BLaER1 treated with 17β-estradiol and CSF1 and Interleukin-3, amounts not matched to agents 10 nM and 100 nM (cell line): ENCODE measurements around the gene DUS2.
"Not testable (repeated sequence)": the region's sequence is repeated elsewhere in the genome, so short reads cannot be mapped to it uniquely, and the experiment has no call there.

Source experiments
- H3K27ac ChIP-seq, 11 experiments: shearing (Covaris generic); formaldehyde crosslinking; 2 replicates each; pipeline ENCODE4 v1.8.1; 2022
- H3K27me3 ChIP-seq, 11 experiments: shearing (Covaris generic); formaldehyde crosslinking; 2 replicates each; pipeline ENCODE4 v1.8.1; 2022
- H3K36me3 ChIP-seq, 11 experiments: shearing (Covaris generic); formaldehyde crosslinking; 2 replicates each; pipeline ENCODE4 v1.8.1; 2022
- H3K4me1 ChIP-seq, 10 experiments: shearing (Covaris generic); formaldehyde crosslinking; 2 replicates each; pipeline ENCODE4 v1.8.1; 2022
- H3K4me2 ChIP-seq, 11 experiments: shearing (Covaris generic); formaldehyde crosslinking; 2 replicates each; pipeline ENCODE4 v1.8.1; 2022
- H3K4me3 ChIP-seq, 10 experiments: shearing (Covaris generic); formaldehyde crosslinking; 2 replicates each; pipeline ENCODE4 v1.8.1; 2022
- H3K9ac ChIP-seq, 11 experiments: shearing (Covaris generic); formaldehyde crosslinking; 2 replicates each; pipeline ENCODE4 v1.8.1; 2022
- H3K9me3 ChIP-seq, 11 experiments: shearing (Covaris generic); formaldehyde crosslinking; replicated peaks in 1 of 11; 2 replicates each; pipeline ENCODE4 v1.8.1; 2022
- H4K20me1 ChIP-seq, 11 experiments: shearing (Covaris generic); formaldehyde crosslinking; 2 replicates each; pipeline ENCODE4 v1.8.1; 2022
- Cebpa-rat ChIP-seq, 11 experiments: shearing (Covaris generic); IDR thresholded peaks; 2 replicates each; pipeline ENCODE4 v1.8.1; 2022

Gene DUS2

DNA sequence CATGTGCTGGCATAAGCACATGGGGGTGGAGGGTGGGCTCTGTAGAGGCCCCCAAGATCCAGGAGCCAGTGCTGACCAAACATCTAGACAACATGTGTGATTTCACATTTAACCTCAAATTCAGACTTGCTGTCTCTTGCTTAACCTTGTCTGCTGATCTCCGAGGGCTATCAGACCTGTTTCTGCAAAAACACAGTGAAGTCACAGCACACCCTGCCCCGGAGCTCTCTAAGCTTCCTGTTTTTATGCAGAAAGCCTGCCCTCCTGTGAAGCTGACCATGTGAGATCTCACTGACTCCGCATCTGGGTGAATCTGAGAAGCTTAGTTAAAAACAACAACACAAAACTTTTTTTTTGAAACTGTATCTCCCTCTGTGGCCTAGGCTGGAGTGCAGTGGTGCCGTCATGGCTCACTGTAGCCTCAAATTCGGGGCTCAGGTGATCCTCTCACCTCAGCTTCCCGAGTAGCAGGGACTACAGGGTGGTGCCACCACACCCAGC lies 17.2 kb upstream of the DUS2 start:
- Histone ChIP-seq H4K20me1 (no peaks in the 10 kb centered on the region), H3K9me3 (no peaks in the 10 kb centered on the region), H3K36me3 (no peaks in the 10 kb centered on the region), H3K27me3 (no peaks in the 10 kb centered on the region), H3K4me2 (peak overlapping the region in 5 of 11 experiments; percentile 23 to 80 (median 49); a peak in 11 of 22 replicates), H3K4me3 (no peak overlapping the region), H3K27ac (peak overlapping the region in 8 of 11 experiments; percentile 9 to 90 (median 63); a peak in 12 of 22 replicates), H3K4me1 (peaks cover 0 to 70% (median 11%) of the 10 kb centered on the region in 10 experiments; a peak in 13 of 20 replicates), H3K9ac (peak overlapping the region in 7 of 11 experiments; percentile 5 to 79 (median 61); a peak in 11 of 22 replicates)
- TF ChIP-seq Cebpa-rat (IDR thresholded peaks at IDR 0.05): peak in 3 of 11 experiments; percentile 21 to 51 (median 27); a peak in 4 of 22 replicates

DNA sequence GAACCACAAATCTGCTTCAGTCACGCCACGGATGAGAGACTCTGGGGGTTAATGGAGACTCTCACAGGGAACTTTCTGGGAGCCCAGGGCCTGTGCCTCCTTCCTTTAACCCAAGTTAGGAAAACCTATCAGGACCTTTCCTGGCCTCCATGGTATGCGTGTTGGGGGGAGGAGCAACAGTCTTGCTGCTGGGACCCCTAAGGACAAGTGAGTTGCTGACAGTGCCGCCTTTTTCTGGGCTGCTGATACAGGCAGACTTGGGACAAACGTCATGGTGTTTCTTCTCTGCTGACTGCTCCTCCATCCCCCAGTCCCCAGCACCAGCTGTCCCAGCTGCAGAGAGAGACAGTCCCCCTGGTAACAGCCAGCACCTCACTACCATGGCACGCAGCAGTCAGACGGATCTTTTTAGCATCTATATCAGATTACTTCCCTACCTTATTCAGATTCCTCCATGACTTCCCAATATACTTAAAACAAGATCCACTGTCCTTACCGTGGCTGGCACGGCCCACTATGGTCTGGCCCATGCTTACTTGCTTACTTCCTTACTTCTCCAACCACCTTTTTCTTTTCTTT lies 13.8 kb upstream of the DUS2 start:
- no peaks in the 10 kb centered on the region for H4K20me1 ChIP-seq
- no peak overlapping the region for H3K27ac ChIP-seq
- no peaks in the 10 kb centered on the region for H3K36me3 ChIP-seq
- peaks cover 0 to 69% (median 22%) of the 10 kb centered on the region in 10 experiments; a peak in 16 of 20 replicates for H3K4me1 ChIP-seq
- H3K4me3 ChIP-seq: no peak overlapping the region
- H3K4me2 ChIP-seq: peak overlapping the region in 2 of 11 experiments; percentile 55 to 79; a peak in 3 of 22 replicates
- no peaks in the 10 kb centered on the region for H3K27me3 ChIP-seq
- TF ChIP-seq Cebpa-rat (IDR thresholded peaks at IDR 0.05): no peak
- no peaks in the 10 kb centered on the region for H3K9me3 ChIP-seq
- H3K9ac ChIP-seq: no peak overlapping the region

DNA sequence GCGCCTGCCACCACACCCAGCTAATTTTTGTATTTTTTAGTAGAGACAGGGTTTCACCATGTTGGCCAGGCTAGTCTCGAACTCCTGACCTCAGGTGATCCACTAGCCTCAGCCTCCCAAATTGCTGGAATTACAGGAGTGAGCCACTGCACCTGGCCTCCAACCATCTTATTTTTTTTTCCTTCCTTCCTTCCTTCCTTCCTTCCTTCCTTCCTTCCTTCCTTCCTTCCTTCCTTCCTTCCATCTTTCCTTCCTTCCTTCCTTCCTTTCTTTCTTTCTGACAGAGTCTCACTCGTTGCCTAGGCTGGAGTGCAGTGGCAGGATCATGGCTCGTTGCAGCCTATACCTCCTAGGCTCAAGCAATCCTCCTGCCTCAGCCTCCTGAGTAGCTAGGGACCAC lies 13.2 kb upstream of the DUS2 start:
- H3K36me3 ChIP-seq, H3K27ac ChIP-seq, H4K20me1 ChIP-seq, H3K27me3 ChIP-seq, H3K4me2 ChIP-seq, H3K9me3 ChIP-seq, H3K9ac ChIP-seq, H3K4me3 ChIP-seq: not testable (repeated sequence)
- H3K4me1 ChIP-seq: peaks cover 0 to 63% (median 22%) of the 10 kb centered on the region in 10 experiments; a peak in 16 of 20 replicates

DNA sequence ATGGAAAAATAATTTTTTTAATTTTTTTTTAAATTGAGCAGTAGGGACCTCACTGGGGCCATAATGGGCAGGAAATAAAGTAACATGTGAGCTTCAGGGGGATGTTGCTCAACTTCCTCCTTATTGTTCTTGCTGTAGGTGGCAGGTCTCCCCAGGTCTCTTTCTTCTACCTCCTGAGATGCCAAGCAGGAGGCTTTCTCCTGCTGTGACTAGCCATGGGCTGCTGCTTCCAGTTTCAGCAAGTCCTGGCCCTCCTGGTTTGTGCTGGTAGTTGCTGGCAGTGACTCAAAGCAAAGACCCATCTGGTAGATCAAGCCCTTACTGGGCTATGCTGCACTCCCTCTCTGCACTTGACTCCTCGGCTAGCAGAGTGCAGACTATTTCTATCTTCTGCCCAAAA lies 9.6 kb upstream of the DUS2 start:
- no peaks in the 10 kb centered on the region for H3K36me3 ChIP-seq
- no peaks in the 10 kb centered on the region for H4K20me1 ChIP-seq
- TF ChIP-seq Cebpa-rat (IDR thresholded peaks at IDR 0.05): 0 out of 22 replicates have a peak, but pooled peaks of 1 of the 11 experiments have one; percentile 17
- peaks cover 0 to 36% (median 13%) of the 10 kb centered on the region in 10 experiments; a peak in 15 of 20 replicates for H3K4me1 ChIP-seq
- peak overlapping the region in 2 of 11 experiments; percentile 37 to 56; a peak in 6 of 22 replicates for H3K27ac ChIP-seq
- no peak overlapping the region for H3K4me3 ChIP-seq
- peak overlapping the region in 9 of 11 experiments; percentile 8 to 73 (median 45); a peak in 14 of 22 replicates for H3K4me2 ChIP-seq
- H3K9me3 ChIP-seq: no peaks in the 10 kb centered on the region
- 0 out of 22 replicates have a peak overlapping the region, but pooled peaks of 1 of the 11 experiments have one; percentile 3 for H3K9ac ChIP-seq
- H3K27me3 ChIP-seq: no peaks in the 10 kb centered on the region

DNA sequence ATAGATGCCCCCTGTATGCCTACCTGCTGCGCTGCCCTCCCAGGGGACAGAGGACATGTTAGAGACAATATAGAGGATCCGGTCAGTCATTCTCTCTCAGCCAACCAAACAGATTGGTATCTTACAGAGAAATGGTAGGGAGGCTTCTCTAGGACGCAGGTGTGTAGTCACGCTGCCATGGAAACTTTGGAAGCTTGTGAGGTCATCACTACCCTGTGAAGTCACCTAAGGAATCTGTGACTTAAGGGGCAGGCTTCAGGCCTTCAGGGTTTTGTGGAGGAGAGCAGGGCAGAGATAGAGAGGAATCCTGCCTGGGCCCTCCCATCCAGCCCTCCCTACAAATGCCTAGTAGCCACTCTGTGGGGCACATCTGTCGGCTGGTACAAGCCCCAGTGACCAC lies 7.4 kb upstream of the DUS2 start, which contains the start of gene DPEP2NB:
Gene DPEP2NB, minus strand, starts transcription at position 231 of the 400 bp plus-strand sequence. Its CDS starts 141 bp downstream, at position 90.
- peak within 1 kb of the TSS in 1 of 11 experiments; percentile 16; a peak in 1 of 22 replicates for H3K4me2 ChIP-seq
- no peak within 1 kb of the TSS for H3K9ac ChIP-seq
- no peak within 1 kb of the TSS for H3K27ac ChIP-seq
- TF ChIP-seq Cebpa-rat (IDR thresholded peaks at IDR 0.05): no peak
- H3K9me3 ChIP-seq: no peaks in the 10 kb centered on the region
- H4K20me1 ChIP-seq: no peaks in the 10 kb centered on the region; a peak in 1 of 22 replicates
- H3K36me3 ChIP-seq: peaks cover 0 to 3% (median 0%) of the 10 kb centered on the region in 11 experiments; a peak in 1 of 22 replicates
- H3K27me3 ChIP-seq: no peaks in the 10 kb centered on the region
- no peak within 1 kb of the TSS for H3K4me3 ChIP-seq
- H3K4me1 ChIP-seq: peaks cover 0 to 24% (median 11%) of the 10 kb centered on the region in 10 experiments; a peak in 15 of 20 replicates

DNA sequence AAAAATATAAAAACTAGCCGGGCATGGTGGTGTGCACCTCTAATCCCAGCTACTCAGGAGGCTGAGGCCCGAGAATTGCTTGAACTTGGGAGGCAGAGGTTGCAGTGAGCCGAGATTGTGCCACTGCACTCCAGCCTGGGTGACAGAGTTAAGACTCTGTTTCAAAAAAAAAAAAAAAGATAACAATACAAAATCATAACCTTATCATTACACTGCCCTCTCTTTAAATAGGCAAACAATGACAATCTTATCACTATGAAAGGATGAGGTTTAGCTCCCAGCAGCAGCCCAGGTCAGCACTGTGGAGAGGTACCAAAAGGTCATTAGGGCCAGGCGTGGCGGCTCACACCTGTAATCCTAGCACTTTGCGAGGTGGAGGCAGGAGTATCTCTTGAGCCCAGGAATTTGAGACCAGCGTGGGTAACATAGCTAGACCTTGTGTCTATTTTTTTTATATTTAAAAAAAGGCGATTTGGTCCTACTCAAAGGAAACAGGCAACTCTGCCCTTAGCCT lies 3.9 kb upstream of the DUS2 start:
- Histone ChIP-seq H3K36me3 (peaks cover 6 to 15% (median 12%) of the 10 kb centered on the region in 11 experiments; a peak in 17 of 22 replicates), H3K9ac (no peak overlapping the region), H3K27ac (no peak overlapping the region), H3K9me3 (no peaks in the 10 kb centered on the region), H4K20me1 (peaks cover 0 to 17% (median 12%) of the 10 kb centered on the region in 11 experiments; a peak in 12 of 22 replicates), H3K4me2 (no peak overlapping the region), H3K4me1 (peaks cover 19 to 31% (median 23%) of the 10 kb centered on the region in 10 experiments), H3K4me3 (no peak overlapping the region), H3K27me3 (no peaks in the 10 kb centered on the region)
- no peak for TF ChIP-seq Cebpa-rat (IDR thresholded peaks at IDR 0.05)

DNA sequence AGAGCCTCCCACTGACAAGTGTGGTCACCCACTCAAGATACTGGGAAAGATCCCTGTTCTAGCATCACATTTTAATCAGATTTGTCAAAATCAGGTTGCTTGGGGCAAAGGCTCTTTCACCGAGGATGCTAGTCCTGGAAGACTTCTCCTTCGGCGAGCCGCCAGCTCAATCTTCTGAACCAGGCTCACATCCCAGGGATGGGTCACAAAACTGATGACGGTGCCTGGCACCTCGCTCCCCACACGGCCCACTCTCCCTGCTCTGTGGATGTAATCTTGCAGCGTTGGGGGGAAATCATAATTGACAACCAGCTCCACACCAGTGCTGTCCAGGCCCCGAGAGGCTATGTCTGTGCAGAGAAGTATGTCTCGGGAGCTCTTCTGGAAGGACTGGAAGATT lies 1.6 kb upstream of the DUS2 start:
- peak overlapping the region in 10 of 11 experiments; percentile 92 to 99 (median 97); a peak in 20 of 22 replicates for H3K9ac ChIP-seq
- peak overlapping the region in 3 of 11 experiments; percentile 94 to 96 (median 96); a peak in 3 of 22 replicates for H3K27ac ChIP-seq
- no peaks in the 10 kb centered on the region for H3K27me3 ChIP-seq
- H3K4me2 ChIP-seq: peak overlapping the region; percentile 98 to 100 (median 99)
- H4K20me1 ChIP-seq: peaks cover 0 to 17% (median 12%) of the 10 kb centered on the region in 11 experiments; a peak in 12 of 22 replicates
- TF ChIP-seq Cebpa-rat (IDR thresholded peaks at IDR 0.05): no peak
- H3K36me3 ChIP-seq: peaks cover 17 to 33% (median 24%) of the 10 kb centered on the region in 11 experiments; a peak in 21 of 22 replicates
- H3K9me3 ChIP-seq: no peaks in the 10 kb centered on the region
- H3K4me3 ChIP-seq: peak overlapping the region; percentile 86 to 98 (median 94)
- peaks cover 21 to 39% (median 28%) of the 10 kb centered on the region in 10 experiments for H3K4me1 ChIP-seq

DNA sequence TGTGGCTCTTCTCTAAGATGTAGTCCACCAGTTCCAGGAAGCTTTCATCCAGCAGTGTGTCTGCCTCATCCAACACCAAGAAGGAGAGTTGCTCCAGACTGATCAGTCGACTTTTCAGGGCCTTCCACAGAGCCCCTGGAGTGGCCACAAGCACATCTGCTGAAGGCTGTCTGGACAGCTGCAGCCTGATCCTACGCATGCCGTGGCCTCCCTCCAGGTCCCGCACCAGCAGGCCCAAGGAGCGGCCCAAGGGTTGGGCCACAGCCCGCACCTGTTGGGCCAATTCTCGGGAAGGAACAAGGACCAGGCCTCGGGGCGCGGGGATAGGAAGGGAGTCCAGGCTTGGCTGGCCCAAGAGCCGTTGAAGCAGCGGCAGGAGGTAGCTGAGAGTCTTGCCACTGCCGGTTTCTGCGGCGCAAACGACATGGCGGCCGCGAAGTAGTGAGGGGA lies 781 bp upstream of the DUS2 start:
- peak overlapping the region; percentile 92 to 99 (median 97) for H3K9ac ChIP-seq
- no peak for TF ChIP-seq Cebpa-rat (IDR thresholded peaks at IDR 0.05)

DNA sequence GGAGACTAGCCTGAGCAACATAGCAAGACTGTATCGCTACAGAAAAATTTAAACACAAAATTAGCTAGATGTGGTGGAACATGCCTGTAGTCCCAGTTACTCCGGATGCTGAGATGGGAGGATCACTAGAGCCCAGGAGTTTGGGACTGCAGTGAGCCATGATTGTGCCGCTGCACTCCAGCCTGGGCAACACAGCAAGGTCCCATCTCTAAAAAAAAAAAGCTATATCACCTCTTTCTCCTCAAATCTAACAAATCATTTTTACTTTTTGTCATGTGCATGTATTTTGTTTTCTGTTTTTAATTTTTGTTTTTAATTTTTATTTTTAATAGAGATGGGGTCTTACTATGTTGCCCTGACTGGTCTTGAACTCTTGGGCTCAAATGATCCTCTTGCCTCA lies 5.9 kb downstream of the DUS2 start:
- Histone ChIP-seq H3K27ac (no peak overlapping the region), H4K20me1 (no peaks in the 10 kb centered on the region), H3K4me3 (no peak overlapping the region), H3K4me1 (peaks cover 3 to 12% (median 8%) of the 10 kb centered on the region in 10 experiments), H3K9ac (no peak overlapping the region), H3K27me3 (no peaks in the 10 kb centered on the region), H3K36me3 (peaks cover 57 to 78% (median 64%) of the 10 kb centered on the region in 11 experiments), H3K9me3 (no peaks in the 10 kb centered on the region), H3K4me2 (no peak overlapping the region)
- no peak for TF ChIP-seq Cebpa-rat (IDR thresholded peaks at IDR 0.05)

More for the DNA sequence above, 781 bp upstream of the DUS2 start:
- H4K20me1 ChIP-seq: peaks cover 0 to 17% (median 12%) of the 10 kb centered on the region in 11 experiments; a peak in 12 of 22 replicates
- H3K4me2 ChIP-seq: peak overlapping the region; percentile 98 to 100 (median 99)
- H3K27ac ChIP-seq: peak overlapping the region; percentile 91 to 97 (median 96)
- no peaks in the 10 kb centered on the region for H3K9me3 ChIP-seq
- H3K36me3 ChIP-seq: peaks cover 25 to 41% (median 31%) of the 10 kb centered on the region in 11 experiments; a peak in 21 of 22 replicates
- H3K27me3 ChIP-seq: no peaks in the 10 kb centered on the region
- H3K4me1 ChIP-seq: peaks cover 21 to 33% (median 28%) of the 10 kb centered on the region in 10 experiments
- H3K4me3 ChIP-seq: peak overlapping the region; percentile 86 to 98 (median 94)

DNA sequence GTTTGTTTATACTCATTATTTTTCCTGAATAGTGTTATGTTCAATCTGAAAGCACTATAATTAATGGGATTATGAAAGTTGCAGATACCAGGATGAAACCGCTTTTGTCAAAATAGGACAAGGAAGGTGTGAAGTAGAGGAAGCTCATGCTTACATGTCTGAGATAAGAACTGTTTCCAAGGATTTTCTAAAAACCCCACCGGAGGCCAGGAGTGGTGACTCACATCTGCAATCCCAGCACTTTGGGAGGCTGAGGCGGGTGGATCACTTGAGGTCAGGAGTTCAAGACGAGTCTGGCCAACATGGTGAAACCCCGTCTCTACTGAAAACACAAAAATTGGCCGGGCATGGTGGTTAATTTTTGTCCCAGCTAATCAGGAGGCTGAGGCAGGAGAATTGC lies 7.0 kb downstream of the DUS2 start:
- not testable (repeated sequence) for H3K9me3 ChIP-seq, H3K4me3 ChIP-seq, H3K4me2 ChIP-seq, H4K20me1 ChIP-seq, H3K4me1 ChIP-seq, H3K27me3 ChIP-seq, H3K9ac ChIP-seq, H3K27ac ChIP-seq
- peaks cover 55 to 78% (median 64%) of the 10 kb centered on the region in 11 experiments for H3K36me3 ChIP-seq
